ENCODE data around the gene SLC49A3. TPM values are rescaled to one million over a fixed set of nuclear protein-coding genes. Genes with fewer than 3 reads are reported as not detected.

SLC49A3 gene
- total RNA-seq, 1 donor from 2014 or later = 1.9 TPM

DNA sequence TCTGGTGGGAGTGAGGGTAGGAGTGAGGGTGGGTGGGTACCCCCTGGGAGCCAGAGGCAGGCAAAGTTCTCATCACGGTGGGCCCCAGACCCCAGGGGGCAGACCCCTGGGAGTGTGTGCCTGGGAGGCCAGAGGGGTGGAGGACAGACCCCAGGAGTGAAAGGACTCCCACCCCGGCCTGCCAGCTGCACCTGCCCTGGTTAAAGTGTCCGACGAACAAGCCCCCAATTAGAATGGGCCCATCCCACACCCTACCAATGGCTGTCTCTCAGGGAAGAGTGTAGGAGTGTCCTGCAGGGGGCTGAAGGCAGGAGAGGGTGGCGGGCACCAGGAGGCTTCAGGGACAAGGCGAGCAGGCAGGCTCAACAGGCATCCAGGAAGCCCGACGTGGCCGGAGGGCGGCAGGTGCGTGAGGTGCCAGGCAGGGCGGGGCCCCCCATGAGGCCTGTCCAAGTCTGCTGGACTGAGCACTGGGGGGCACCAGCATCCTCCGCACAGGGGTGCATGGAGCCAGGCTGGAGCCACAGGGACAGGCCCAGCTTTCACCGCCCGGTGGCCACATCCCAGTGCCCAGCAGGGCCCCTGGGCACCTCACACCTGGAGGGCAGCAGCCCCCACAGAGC, 54.9 kb downstream of the SLC49A3 start:
- Mint-ChIP-seq H3K27ac (no peak overlapping the region), H3K4me3 (no peak overlapping the region), H3K36me3 (peaks cover 3% of the 10 kb centered on the region), H3K4me1 (peaks cover 11% of the 10 kb centered on the region), H3K27me3 (ENCODE audit: insufficient read depth, low read depth) (peaks cover 14% of the 10 kb centered on the region), H3K9me3 (peaks cover 16% of the 10 kb centered on the region)
- no peaks in the 10 kb centered on the region for H3F3A ChIP-seq (ENCODE audit: low read depth)
- no peak overlapping the region for H2AFZ ChIP-seq (replicated peaks)
- H3K9ac ChIP-seq = no peak overlapping the region
- no peak overlapping the region for H3K4me2 ChIP-seq
- no peaks in the 10 kb centered on the region for H3K4me1 ChIP-seq
- no peak for DNase-seq (ENCODE audit: low spot score)
- no peaks in the 10 kb centered on the region for H3K36me3 ChIP-seq
- H3K27me3 ChIP-seq = no peaks in the 10 kb centered on the region
- H3K9me3 ChIP-seq (ENCODE audit: low read depth) = no peaks in the 10 kb centered on the region
- H4K20me1 ChIP-seq (ENCODE audit: low read depth) = no peaks in the 10 kb centered on the region
- H3K4me3 ChIP-seq = no peak overlapping the region
- no peaks in the 10 kb centered on the region for H3K79me2 ChIP-seq (ENCODE audit: low read depth)
- H3K27ac ChIP-seq = no peak overlapping the region
- TF ChIP-seq, protein P1, sequence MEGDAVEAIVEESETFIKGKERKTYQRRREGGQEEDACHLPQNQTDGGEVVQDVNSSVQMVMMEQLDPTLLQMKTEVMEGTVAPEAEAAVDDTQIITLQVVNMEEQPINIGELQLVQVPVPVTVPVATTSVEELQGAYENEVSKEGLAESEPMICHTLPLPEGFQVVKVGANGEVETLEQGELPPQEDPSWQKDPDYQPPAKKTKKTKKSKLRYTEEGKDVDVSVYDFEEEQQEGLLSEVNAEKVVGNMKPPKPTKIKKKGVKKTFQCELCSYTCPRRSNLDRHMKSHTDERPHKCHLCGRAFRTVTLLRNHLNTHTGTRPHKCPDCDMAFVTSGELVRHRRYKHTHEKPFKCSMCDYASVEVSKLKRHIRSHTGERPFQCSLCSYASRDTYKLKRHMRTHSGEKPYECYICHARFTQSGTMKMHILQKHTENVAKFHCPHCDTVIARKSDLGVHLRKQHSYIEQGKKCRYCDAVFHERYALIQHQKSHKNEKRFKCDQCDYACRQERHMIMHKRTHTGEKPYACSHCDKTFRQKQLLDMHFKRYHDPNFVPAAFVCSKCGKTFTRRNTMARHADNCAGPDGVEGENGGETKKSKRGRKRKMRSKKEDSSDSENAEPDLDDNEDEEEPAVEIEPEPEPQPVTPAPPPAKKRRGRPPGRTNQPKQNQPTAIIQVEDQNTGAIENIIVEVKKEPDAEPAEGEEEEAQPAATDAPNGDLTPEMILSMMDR (IDR thresholded peaks at IDR 0.05) = no peak
- TF ChIP-seq EZH2 (IDR thresholded peaks at IDR 0.05) = no peak
- no peak for TF ChIP-seq EZH2phosphoT487 (IDR thresholded peaks at IDR 0.05)

DNA sequence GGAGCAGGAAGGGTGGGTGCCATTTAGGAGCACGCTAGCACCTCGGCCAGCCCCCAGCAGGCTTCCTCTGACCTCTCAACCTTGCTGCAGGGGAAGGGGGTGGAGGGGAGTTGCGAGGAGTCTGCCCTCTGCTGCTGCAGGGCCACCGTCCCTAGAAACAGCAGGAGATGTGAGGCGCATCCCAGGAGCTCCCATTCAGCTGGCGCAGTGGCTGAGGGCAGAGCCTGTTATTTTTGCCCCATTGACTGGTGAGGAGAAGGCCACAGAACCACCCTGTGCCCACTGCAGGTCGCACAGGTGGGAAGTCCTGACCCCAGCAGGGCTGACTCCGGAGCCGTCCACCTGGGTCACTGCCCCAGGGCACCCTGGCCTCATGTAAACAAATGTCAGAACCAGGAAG, 55.5 kb downstream of the SLC49A3 start:
- no peak overlapping the region for H3K9ac ChIP-seq
- no peak overlapping the region for H3K4me3 Mint-ChIP-seq
- no peak overlapping the region for H3K27ac Mint-ChIP-seq
- no peak overlapping the region for H2AFZ ChIP-seq (replicated peaks)
- peaks cover 3% of the 10 kb centered on the region for H3K36me3 Mint-ChIP-seq
- H3K27ac ChIP-seq = no peak overlapping the region
- H3K27me3 Mint-ChIP-seq (ENCODE audit: insufficient read depth, low read depth) = peaks cover 14% of the 10 kb centered on the region
- no peaks in the 10 kb centered on the region for H3K79me2 ChIP-seq (ENCODE audit: low read depth)
- DNase-seq (ENCODE audit: low spot score) = no peak
- peaks cover 16% of the 10 kb centered on the region for H3K9me3 Mint-ChIP-seq
- H3K27me3 ChIP-seq = no peaks in the 10 kb centered on the region
- H3K4me3 ChIP-seq = no peak overlapping the region
- no peaks in the 10 kb centered on the region for H3K4me1 ChIP-seq
- no peaks in the 10 kb centered on the region for H3F3A ChIP-seq (ENCODE audit: low read depth)
- TF ChIP-seq EZH2phosphoT487 (IDR thresholded peaks at IDR 0.05) (no peak), EZH2 (IDR thresholded peaks at IDR 0.05) (no peak)
- TF ChIP-seq, protein P1 (IDR thresholded peaks at IDR 0.05) = no peak
- peaks cover 11% of the 10 kb centered on the region for H3K4me1 Mint-ChIP-seq
- H4K20me1 ChIP-seq (ENCODE audit: low read depth) = no peaks in the 10 kb centered on the region
- no peak overlapping the region for H3K4me2 ChIP-seq
- no peaks in the 10 kb centered on the region for H3K36me3 ChIP-seq
- no peaks in the 10 kb centered on the region for H3K9me3 ChIP-seq (ENCODE audit: low read depth)

DNA sequence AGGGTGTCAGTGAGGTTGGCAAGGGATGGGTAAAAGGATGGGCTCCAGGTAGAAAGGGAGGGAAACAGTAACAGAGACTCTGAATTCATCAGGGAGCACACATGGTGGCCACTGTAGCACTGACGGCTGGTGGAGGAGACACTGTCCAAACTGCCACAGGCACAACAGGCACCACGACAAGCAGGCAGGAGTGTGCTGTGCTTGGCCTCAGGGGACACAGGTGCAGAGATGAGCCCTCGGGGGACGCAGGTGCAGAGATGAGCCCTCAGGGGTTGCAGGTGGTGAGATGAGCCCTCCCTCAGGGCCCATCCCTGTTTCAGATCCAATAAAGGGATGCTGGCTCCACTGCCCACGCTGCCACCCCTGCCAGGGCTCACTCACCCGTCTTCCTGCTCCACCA, 56.0 kb downstream of the SLC49A3 start:
- peaks cover 16% of the 10 kb centered on the region for H3K9me3 Mint-ChIP-seq
- no peaks in the 10 kb centered on the region for H4K20me1 ChIP-seq (ENCODE audit: low read depth)
- no peak for TF ChIP-seq EZH2 (IDR thresholded peaks at IDR 0.05)
- TF ChIP-seq, protein P1 (IDR thresholded peaks at IDR 0.05) = no peak
- no peak for TF ChIP-seq EZH2phosphoT487 (IDR thresholded peaks at IDR 0.05)
- H3K27me3 ChIP-seq = no peaks in the 10 kb centered on the region
- H3K9ac ChIP-seq = no peak overlapping the region
- no peak overlapping the region for H2AFZ ChIP-seq (replicated peaks)
- no peaks in the 10 kb centered on the region for H3K9me3 ChIP-seq (ENCODE audit: low read depth)
- no peak overlapping the region for H3K4me3 ChIP-seq
- H3F3A ChIP-seq (ENCODE audit: low read depth) = no peaks in the 10 kb centered on the region
- no peaks in the 10 kb centered on the region for H3K79me2 ChIP-seq (ENCODE audit: low read depth)
- no peak overlapping the region for H3K27ac Mint-ChIP-seq
- peaks cover 13% of the 10 kb centered on the region for H3K27me3 Mint-ChIP-seq (ENCODE audit: insufficient read depth, low read depth)
- H3K4me1 ChIP-seq = no peaks in the 10 kb centered on the region
- H3K36me3 ChIP-seq = no peaks in the 10 kb centered on the region
- no peak for DNase-seq (ENCODE audit: low spot score)
- no peak overlapping the region for H3K27ac ChIP-seq
- no peak overlapping the region for H3K4me3 Mint-ChIP-seq
- peaks cover 3% of the 10 kb centered on the region for H3K36me3 Mint-ChIP-seq
- peaks cover 9% of the 10 kb centered on the region for H3K4me1 Mint-ChIP-seq
- H3K4me2 ChIP-seq = no peak overlapping the region
